Karpas-422 (cell line): ENCODE measurements around the gene PLVAP. TPM values are rescaled to one million over a fixed set of nuclear protein-coding genes. Genes with fewer than 3 reads are reported as not detected.

ENCODE experiments used
- DNase-seq: peaks from one replicate; pipeline ENCODE4 v3.0.0-alpha.2; 2015
- H2AFZ ChIP-seq: fragments of 200-600 bp; sonication (generic); 2 replicates; pipeline ENCODE4 v1.6.1; 2014; ENCODE audit warnings: antibody characterized with exemption, low read length, mixed read lengths
- H3K27ac ChIP-seq: fragments of 200-600 bp; sonication (generic); 2 replicates; pipeline ENCODE4 v1.5.1; 2014; ENCODE audit warnings: mild to moderate bottlenecking, low read length, moderate library complexity
- H3K27me3 ChIP-seq: fragments of 200-600 bp; sonication (generic); 2 replicates; pipeline ENCODE4 v1.6.1; 2014; ENCODE audit warnings: low read length, mixed read lengths
- H3K36me3 ChIP-seq: fragments of 200-600 bp; sonication (generic); 2 replicates; pipeline ENCODE4 v1.6.1; 2014; ENCODE audit warnings: low read length, mixed read lengths; ENCODE audit not compliant: insufficient read depth
- H3K4me1 ChIP-seq: fragments of 200-600 bp; sonication (generic); 2 replicates; pipeline ENCODE4 v1.6.1; 2014; ENCODE audit warnings: mild to moderate bottlenecking, low read length, mixed read lengths
- H3K4me2 ChIP-seq: fragments of 200-600 bp; sonication (generic); 2 replicates; pipeline ENCODE4 v1.6.1; 2014; ENCODE audit warnings: low read length, low read depth, mild to moderate bottlenecking; ENCODE audit not compliant: poor library complexity, severe bottlenecking
- H3K4me3 ChIP-seq: fragments of 200-600 bp; sonication (generic); 2 replicates; pipeline ENCODE4 v1.5.1; 2014; ENCODE audit warnings: mild to moderate bottlenecking, antibody characterized with exemption, low read length, mixed read lengths
- H3K79me2 ChIP-seq: fragments of 200-600 bp; sonication (generic); 2 replicates; pipeline ENCODE4 v1.6.1; 2014; ENCODE audit warnings: mild to moderate bottlenecking, low read length, mixed read lengths
- H3K9ac ChIP-seq: fragments of 200-600 bp; sonication (generic); 2 replicates; pipeline ENCODE4 v1.6.0; 2014; ENCODE audit warnings: low read length
- H3K9me2 ChIP-seq: fragments of 200-600 bp; sonication (generic), shearing (Covaris generic); replicated peaks from 2 replicates; pipeline ENCODE4 v1.6.0; 2014; ENCODE audit warnings: mild to moderate bottlenecking, low read length, moderate library complexity; ENCODE audit not compliant: insufficient read depth
- H3K9me3 ChIP-seq: fragments of 300-700, 200-600 bp; sonication (generic); 2 replicates; pipeline ENCODE4 v1.6.1; 2014; ENCODE audit warnings: low read length, mixed read lengths
- H4K20me1 ChIP-seq: fragments of 200-600 bp; sonication (generic); 2 replicates; pipeline ENCODE4 v1.6.1; 2014; ENCODE audit warnings: mild to moderate bottlenecking, antibody characterized with exemption, low read length, low read depth; ENCODE audit not compliant: insufficient read depth
- total RNA-seq: library from RNA; depleted of rRNA; stranded (reverse); fragments of >200 nt; shearing (Covaris generic); gene quantifications from 2 replicates; pipeline ENCODE4 v1.2.3, GENCODE V29; 2014; ENCODE audit warnings: low replicate concordance

PLVAP gene
- total RNA-seq, 1 experiment from 2014 or later, result 0.41 TPM

- no peak overlapping the region for H3K27ac ChIP-seq
- H3K36me3 ChIP-seq, result no peaks in the 10 kb centered on the region
- peaks cover 15% of the 10 kb centered on the region for H3K4me1 ChIP-seq
- no peak for DNase-seq
- no peak overlapping the region for H3K9ac ChIP-seq
- H3K9me3 ChIP-seq, result no peaks in the 10 kb centered on the region
- H3K4me3 ChIP-seq, result no peak overlapping the region
- H4K20me1 ChIP-seq, result no peaks in the 10 kb centered on the region
- no peak overlapping the region for H3K4me2 ChIP-seq
- no peaks in the 10 kb centered on the region for H3K9me2 ChIP-seq
- H3K27me3 ChIP-seq, result no peaks in the 10 kb centered on the region
- H2AFZ ChIP-seq, result no peak overlapping the region
- no peaks in the 10 kb centered on the region for H3K79me2 ChIP-seq
Observed at GRCh38 chr19:17330262-17331044, 46.7 kb downstream of the PLVAP start.

GRCh38 chr19:17329366-17330261, 47.5 kb downstream of the PLVAP start:
- no peak for DNase-seq
- Histone ChIP-seq H3K36me3 (no peaks in the 10 kb centered on the region), H3K4me3 (no peak overlapping the region), H3K27me3 (no peaks in the 10 kb centered on the region), H2AFZ (no peak overlapping the region), H4K20me1 (no peaks in the 10 kb centered on the region), H3K79me2 (no peaks in the 10 kb centered on the region), H3K27ac (no peak overlapping the region), H3K9me3 (no peaks in the 10 kb centered on the region), H3K4me2 (no peak overlapping the region), H3K9me2 (no peaks in the 10 kb centered on the region), H3K4me1 (peaks cover 8% of the 10 kb centered on the region), H3K9ac (no peak overlapping the region)

- no peaks in the 10 kb centered on the region for H3K36me3 ChIP-seq
- no peak overlapping the region for H3K9ac ChIP-seq
- no peak overlapping the region for H3K4me3 ChIP-seq
- H3K27me3 ChIP-seq, result no peaks in the 10 kb centered on the region
- no peaks in the 10 kb centered on the region; the same call in 1 of the 2 replicates for H3K4me1 ChIP-seq
- no peaks in the 10 kb centered on the region for H3K9me2 ChIP-seq
- H3K4me2 ChIP-seq, result peak overlapping the region; percentile 13
- H3K9me3 ChIP-seq, result no peaks in the 10 kb centered on the region
- no peak for DNase-seq
- H4K20me1 ChIP-seq, result no peaks in the 10 kb centered on the region
- H3K79me2 ChIP-seq, result no peaks in the 10 kb centered on the region
- no peak overlapping the region for H2AFZ ChIP-seq
- no peak overlapping the region for H3K27ac ChIP-seq
Observed at GRCh38 chr19:17328517-17329365, 48.4 kb downstream of the PLVAP start.

- Histone ChIP-seq H3K36me3 (no peaks in the 10 kb centered on the region), H3K4me3 (no peak overlapping the region), H3K9me3 (no peaks in the 10 kb centered on the region), H3K4me2 (peak overlapping the region; percentile 13), H3K4me1 (no peaks in the 10 kb centered on the region), H3K9me2 (no peaks in the 10 kb centered on the region), H3K9ac (no peak overlapping the region), H3K79me2 (no peaks in the 10 kb centered on the region), H3K27me3 (no peaks in the 10 kb centered on the region), H4K20me1 (no peaks in the 10 kb centered on the region), H2AFZ (no peak overlapping the region), H3K27ac (no peak overlapping the region)
- DNase-seq, result peak; percentile 78
Observed at GRCh38 chr19:17327654-17328516, 49.3 kb downstream of the PLVAP start.

GRCh38 chr19:17327068-17327653, 50.0 kb downstream of the PLVAP start:
- H3K4me3 ChIP-seq, result no peak overlapping the region
- no peak overlapping the region for H2AFZ ChIP-seq
- DNase-seq, result no peak
- H3K9me2 ChIP-seq, result no peaks in the 10 kb centered on the region
- H3K27me3 ChIP-seq, result no peaks in the 10 kb centered on the region
- H4K20me1 ChIP-seq, result no peaks in the 10 kb centered on the region
- H3K4me1 ChIP-seq, result no peaks in the 10 kb centered on the region
- no peaks in the 10 kb centered on the region for H3K36me3 ChIP-seq
- H3K27ac ChIP-seq, result no peak overlapping the region
- H3K79me2 ChIP-seq, result no peaks in the 10 kb centered on the region
- no peak overlapping the region for H3K9ac ChIP-seq
- no peaks in the 10 kb centered on the region for H3K9me3 ChIP-seq
- no peak overlapping the region for H3K4me2 ChIP-seq

GRCh38 chr19:17326595-17326966, 50.6 kb downstream of the PLVAP start:
- H2AFZ ChIP-seq, result no peak overlapping the region
- no peaks in the 10 kb centered on the region for H3K9me3 ChIP-seq
- H3K27me3 ChIP-seq, result no peaks in the 10 kb centered on the region
- no peaks in the 10 kb centered on the region for H3K36me3 ChIP-seq
- no peak overlapping the region for H3K27ac ChIP-seq
- no peaks in the 10 kb centered on the region for H3K9me2 ChIP-seq
- no peaks in the 10 kb centered on the region for H3K4me1 ChIP-seq
- no peak overlapping the region for H3K4me2 ChIP-seq
- no peak overlapping the region for H3K4me3 ChIP-seq
- DNase-seq, result no peak
- H3K9ac ChIP-seq, result no peak overlapping the region
- H4K20me1 ChIP-seq, result no peaks in the 10 kb centered on the region
- H3K79me2 ChIP-seq, result no peaks in the 10 kb centered on the region

GRCh38 chr19:17325881-17326594, 51.1 kb downstream of the PLVAP start:
- Histone ChIP-seq H3K4me1 (no peaks in the 10 kb centered on the region), H2AFZ (no peak overlapping the region), H3K27ac (no peak overlapping the region), H3K9me3 (no peaks in the 10 kb centered on the region), H3K9ac (no peak overlapping the region), H3K4me2 (no peak overlapping the region), H4K20me1 (no peaks in the 10 kb centered on the region), H3K36me3 (no peaks in the 10 kb centered on the region), H3K27me3 (no peaks in the 10 kb centered on the region), H3K9me2 (no peaks in the 10 kb centered on the region), H3K79me2 (no peaks in the 10 kb centered on the region), H3K4me3 (no peak overlapping the region)
- no peak for DNase-seq
